ENCODE results near the gene TAS2R41. TPM values are rescaled to one million over a fixed set of nuclear protein-coding genes. Genes with fewer than 3 reads are reported as not detected.

The TAS2R41 gene
- polyA plus RNA-seq, 3 donors: 0.19 TPM; not detected in 2

DNA sequence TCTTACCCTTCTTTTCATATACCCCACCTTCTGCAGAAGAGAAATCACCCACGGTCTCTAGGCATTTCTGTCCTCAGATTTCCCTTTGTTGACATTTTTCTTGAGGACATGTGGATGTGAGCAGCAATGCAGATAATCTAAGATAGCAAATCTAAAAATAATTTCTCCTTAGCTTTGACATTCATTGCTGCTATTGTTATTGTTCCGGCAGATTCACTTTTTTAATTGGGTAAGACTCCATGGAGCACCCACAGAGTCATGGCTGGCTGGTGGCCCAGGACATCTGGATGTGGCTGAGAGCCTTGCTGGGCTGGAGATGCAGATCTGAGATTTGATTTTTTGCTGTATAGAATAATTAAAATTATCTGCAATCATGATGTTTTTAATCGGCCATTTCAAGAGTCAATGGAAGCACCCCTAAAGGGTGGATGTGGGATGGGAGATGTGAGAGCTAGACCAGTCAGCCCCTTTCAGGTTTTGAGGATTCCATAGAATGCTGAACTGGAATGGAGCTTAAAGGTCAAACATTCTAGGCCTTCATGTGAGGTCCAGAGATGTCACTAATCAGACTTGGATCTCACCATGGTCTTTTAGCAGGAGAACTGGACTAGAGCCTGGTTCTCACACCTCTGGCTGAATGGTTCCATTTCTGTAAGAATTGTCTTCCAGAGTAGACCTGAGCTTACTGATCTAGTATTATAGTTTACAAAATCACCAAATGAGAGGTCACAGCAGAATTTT lies 37.5 kb downstream of the TAS2R41 start:
- Histone ChIP-seq H3K9me3 (replicated peaks in 1 of 2; ENCODE audit: control insufficient read depth in 1 of 2, insufficient read depth in 1 of 2, low read length in 2 of 2) (peaks cover 0 to 10% of the 10 kb centered on the region in 2 donors), H3K27me3 (ENCODE audit: control insufficient read depth in 2 of 2, insufficient read depth in 2 of 2, low read length in 2 of 2) (no peaks in the 10 kb centered on the region), H3K36me3 (replicated peaks in 1 of 2; ENCODE audit: control insufficient read depth in 1 of 2, insufficient read depth in 2 of 2, low read length in 2 of 2) (peaks cover 0 to 29% of the 10 kb centered on the region in 2 donors), H4K20me1 (ENCODE audit: insufficient read depth, low read length) (no peaks in the 10 kb centered on the region), H3K4me3 (replicated peaks in 1 of 3; ENCODE audit: low read depth in 2 of 3, low read length in 3 of 3) (no peak overlapping the region), H3K79me2 (ENCODE audit: insufficient read depth, low read length) (no peaks in the 10 kb centered on the region), H3K4me2 (replicated peaks; ENCODE audit: extremely low read depth, low read length, poor library complexity, severe bottlenecking) (no peak overlapping the region), H2AFZ (ENCODE audit: insufficient read depth, low read depth, low read length, poor library complexity, severe bottlenecking) (no peak overlapping the region), H3K4me1 (ENCODE audit: control insufficient read depth in 1 of 2, insufficient read depth in 2 of 2, low read length in 2 of 2) (no peaks in the 10 kb centered on the region), H3K9ac (ENCODE audit: insufficient read depth, low read length, poor library complexity, severe bottlenecking) (no peak overlapping the region), H3K27ac (ENCODE audit: low read depth in 1 of 2, low read length in 2 of 2) (no peak overlapping the region)
- Mint-ChIP-seq H3K27me3 (ENCODE audit: low read depth in 3 of 3) (no peaks in the 10 kb centered on the region), H3K4me3 (no peak overlapping the region), H3K9me3 (peaks cover 1 to 11% (median 4%) of the 10 kb centered on the region in 7 donors), H3K36me3 (peaks cover 22 to 25% of the 10 kb centered on the region in 2 donors), H3K4me1 (no peaks in the 10 kb centered on the region), H3K27ac (no peak overlapping the region)
- 100% methylated on average over 2 of the region's 3 CpGs for WGBS (ENCODE audit: insufficient coverage)
- DNase-seq: no peak
- TF ChIP-seq, protein P1, sequence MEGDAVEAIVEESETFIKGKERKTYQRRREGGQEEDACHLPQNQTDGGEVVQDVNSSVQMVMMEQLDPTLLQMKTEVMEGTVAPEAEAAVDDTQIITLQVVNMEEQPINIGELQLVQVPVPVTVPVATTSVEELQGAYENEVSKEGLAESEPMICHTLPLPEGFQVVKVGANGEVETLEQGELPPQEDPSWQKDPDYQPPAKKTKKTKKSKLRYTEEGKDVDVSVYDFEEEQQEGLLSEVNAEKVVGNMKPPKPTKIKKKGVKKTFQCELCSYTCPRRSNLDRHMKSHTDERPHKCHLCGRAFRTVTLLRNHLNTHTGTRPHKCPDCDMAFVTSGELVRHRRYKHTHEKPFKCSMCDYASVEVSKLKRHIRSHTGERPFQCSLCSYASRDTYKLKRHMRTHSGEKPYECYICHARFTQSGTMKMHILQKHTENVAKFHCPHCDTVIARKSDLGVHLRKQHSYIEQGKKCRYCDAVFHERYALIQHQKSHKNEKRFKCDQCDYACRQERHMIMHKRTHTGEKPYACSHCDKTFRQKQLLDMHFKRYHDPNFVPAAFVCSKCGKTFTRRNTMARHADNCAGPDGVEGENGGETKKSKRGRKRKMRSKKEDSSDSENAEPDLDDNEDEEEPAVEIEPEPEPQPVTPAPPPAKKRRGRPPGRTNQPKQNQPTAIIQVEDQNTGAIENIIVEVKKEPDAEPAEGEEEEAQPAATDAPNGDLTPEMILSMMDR (IDR thresholded peaks at IDR 0.05): no peak
- intact Hi-C loops (cut with micrococcal nuclease): no loop called here

DNA sequence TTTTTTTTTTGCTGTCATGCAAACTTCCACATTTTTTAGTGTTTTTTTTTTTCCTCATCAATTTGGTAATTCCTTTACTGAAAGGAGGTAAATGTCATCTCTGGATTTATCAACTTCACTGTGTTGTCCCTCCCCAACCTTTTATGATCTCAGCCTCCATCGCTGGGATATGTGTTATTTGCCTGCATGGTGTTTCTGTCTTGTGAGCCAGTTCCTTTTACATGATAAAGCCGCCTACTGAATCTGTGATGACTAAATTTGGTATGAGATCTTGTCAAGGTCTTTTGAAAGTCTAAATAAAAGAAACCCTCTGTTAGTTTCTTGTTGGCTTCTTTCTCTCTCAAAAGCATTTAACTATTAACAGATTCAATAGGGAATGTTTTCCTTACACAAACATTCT lies 39.3 kb downstream of the TAS2R41 start:
- H3K4me3 ChIP-seq (replicated peaks in 1 of 3; ENCODE audit: low read depth in 2 of 3, low read length in 3 of 3): no peak overlapping the region
- H3K9me3 Mint-ChIP-seq: peaks cover 0 to 2% (median 0%) of the 10 kb centered on the region in 7 donors
- no peaks in the 10 kb centered on the region for H3K9me3 ChIP-seq (replicated peaks in 1 of 2; ENCODE audit: control insufficient read depth in 1 of 2, insufficient read depth in 1 of 2, low read length in 2 of 2)
- no peaks in the 10 kb centered on the region for H3K79me2 ChIP-seq (ENCODE audit: insufficient read depth, low read length)
- H3K36me3 ChIP-seq (replicated peaks in 1 of 2; ENCODE audit: control insufficient read depth in 1 of 2, insufficient read depth in 2 of 2, low read length in 2 of 2): peaks cover 0 to 24% of the 10 kb centered on the region in 2 donors
- no peaks in the 10 kb centered on the region for H3K27me3 ChIP-seq (ENCODE audit: control insufficient read depth in 2 of 2, insufficient read depth in 2 of 2, low read length in 2 of 2)
- no peaks in the 10 kb centered on the region for H3K4me1 Mint-ChIP-seq
- H3K27me3 Mint-ChIP-seq (ENCODE audit: low read depth in 3 of 3): no peaks in the 10 kb centered on the region
- no peak overlapping the region for H2AFZ ChIP-seq (ENCODE audit: insufficient read depth, low read depth, low read length, poor library complexity, severe bottlenecking)
- H3K4me2 ChIP-seq (replicated peaks; ENCODE audit: extremely low read depth, low read length, poor library complexity, severe bottlenecking): no peak overlapping the region
- intact Hi-C loops (cut with micrococcal nuclease): no loop called here
- no peak for DNase-seq
- WGBS (ENCODE audit: insufficient coverage): no CpG with 5 or more reads among the region's 2 CpGs
- peak overlapping the region in 1 of 7 donors; percentile 16 for H3K27ac Mint-ChIP-seq
- H3K27ac ChIP-seq (ENCODE audit: low read depth in 1 of 2, low read length in 2 of 2): no peak overlapping the region
- H3K36me3 Mint-ChIP-seq: peaks cover 25% of the 10 kb centered on the region in 2 donors
- no peaks in the 10 kb centered on the region for H4K20me1 ChIP-seq (ENCODE audit: insufficient read depth, low read length)
- no peak overlapping the region for H3K9ac ChIP-seq (ENCODE audit: insufficient read depth, low read length, poor library complexity, severe bottlenecking)
- no peak overlapping the region for H3K4me3 Mint-ChIP-seq
- no peaks in the 10 kb centered on the region for H3K4me1 ChIP-seq (ENCODE audit: control insufficient read depth in 1 of 2, insufficient read depth in 2 of 2, low read length in 2 of 2)
- TF ChIP-seq, protein P1 (IDR thresholded peaks at IDR 0.05): no peak
